CD1c-positive myeloid dendritic cell (primary cell): Measurements from ENCODE around the gene TMC3.
"Not testable (repeated sequence)": the region's sequence is repeated elsewhere in the genome, so short reads cannot be mapped to it uniquely, and the experiment has no call there.

Experiments used
- DNase-seq: peaks from one replicate; pipeline ENCODE4 v3.0.0-alpha.2; 2016; ENCODE audit errors: extremely low spot score

Gene TMC3

GRCh38 chr15:81373775-81374395 is at the start of gene TMC3:
TMC3 (minus strand) TSS chr15:81374213; CDS start chr15:81374077, 136 bp downstream.
- no peak for DNase-seq

- DNase-seq, result no peak
Observed at GRCh38 chr15:81421461-81421860, 47.4 kb upstream of the TMC3 start.

GRCh38 chr15:81419332-81419943 is 45.4 kb upstream of the TMC3 start:
- no peak for DNase-seq

- no peak for DNase-seq
Observed at GRCh38 chr15:81418891-81419290, 44.9 kb upstream of the TMC3 start.

- no peak for DNase-seq
Observed at GRCh38 chr15:81418444-81418843, 44.4 kb upstream of the TMC3 start.

GRCh38 chr15:81414274-81414968 is 40.4 kb upstream of the TMC3 start:
- not testable (repeated sequence) for DNase-seq

- DNase-seq, result no peak
Observed at GRCh38 chr15:81413851-81414250, 39.8 kb upstream of the TMC3 start.

- no peak for DNase-seq
Observed at GRCh38 chr15:81411969-81412633, 38.1 kb upstream of the TMC3 start.

GRCh38 chr15:81411051-81411450 is 37.0 kb upstream of the TMC3 start:
- no peak for DNase-seq

- peak; percentile 52 for DNase-seq
Observed at GRCh38 chr15:81410318-81410753, 36.3 kb upstream of the TMC3 start.

- DNase-seq, result no peak
Observed at GRCh38 chr15:81407718-81408117, 33.7 kb upstream of the TMC3 start.

GRCh38 chr15:81407176-81407575 is 33.2 kb upstream of the TMC3 start:
- no peak for DNase-seq

- DNase-seq, result peak; percentile 65
Observed at GRCh38 chr15:81400640-81401236, 26.7 kb upstream of the TMC3 start.

- no peak for DNase-seq
Observed at GRCh38 chr15:81398910-81399551, 25.0 kb upstream of the TMC3 start.

- DNase-seq, result no peak
Observed at GRCh38 chr15:81398456-81398855, 24.4 kb upstream of the TMC3 start.

GRCh38 chr15:81394603-81395002 is 20.6 kb upstream of the TMC3 start:
- no peak for DNase-seq

- no peak for DNase-seq
Observed at GRCh38 chr15:81391657-81392056, 17.6 kb upstream of the TMC3 start.

- DNase-seq, result no peak
Observed at GRCh38 chr15:81388436-81388770, 14.4 kb upstream of the TMC3 start.

- DNase-seq, result no peak
Observed at GRCh38 chr15:81387621-81388435, 13.8 kb upstream of the TMC3 start.

- no peak for DNase-seq
Observed at GRCh38 chr15:81386947-81387346, 12.9 kb upstream of the TMC3 start.

- DNase-seq, result no peak
Observed at GRCh38 chr15:81385721-81386076, 11.7 kb upstream of the TMC3 start.
